ENCODE results near the gene ARHGEF26. TPM values are rescaled to one million over a fixed set of nuclear protein-coding genes. Genes with fewer than 3 reads are reported as not detected.

Gene ARHGEF26
- polyA plus RNA-seq, 10 donors: 10.5 to 18.7 (median 12.3) TPM

GRCh38 chr3:154112146-154112852 lies 8.9 kb upstream of the ARHGEF26 start:
- DNase-seq: no peak

GRCh38 chr3:154113609-154114008 lies 7.6 kb upstream of the ARHGEF26 start:
- DNase-seq: no peak

- no peak for DNase-seq
Measured at GRCh38 chr3:154115332-154115731, 5.9 kb upstream of the ARHGEF26 start.

GRCh38 chr3:154119951-154120350 lies 1.2 kb upstream of the ARHGEF26 start:
- DNase-seq: no peak

GRCh38 chr3:154121701-154122551 lies 736 bp downstream of the ARHGEF26 start:
- peak in 1 of 3 donors; percentile 14 for DNase-seq

- DNase-seq: peak in 1 of 3 donors; percentile 10
Measured at GRCh38 chr3:154122552-154122911, 1.3 kb downstream of the ARHGEF26 start.

GRCh38 chr3:154122912-154123559 lies 1.8 kb downstream of the ARHGEF26 start:
- DNase-seq: peak; percentile 26 to 78 (median 37)

- peak in 1 of 3 donors; percentile 9 for DNase-seq
Measured at GRCh38 chr3:154123906-154124305, 2.7 kb downstream of the ARHGEF26 start.

- no peak for DNase-seq
Measured at GRCh38 chr3:154125378-154126030, 4.3 kb downstream of the ARHGEF26 start.

GRCh38 chr3:154126651-154127050 lies 5.5 kb downstream of the ARHGEF26 start:
- DNase-seq: no peak

- no peak for DNase-seq
Measured at GRCh38 chr3:154129625-154130024, 8.4 kb downstream of the ARHGEF26 start.

- no peak for DNase-seq
Measured at GRCh38 chr3:154130540-154130939, 9.3 kb downstream of the ARHGEF26 start.

- peak in 1 of 3 donors; percentile 20 for DNase-seq
Measured at GRCh38 chr3:154131830-154132229, 10.6 kb downstream of the ARHGEF26 start.

GRCh38 chr3:154132777-154133375 lies 11.7 kb downstream of the ARHGEF26 start:
- DNase-seq: no peak

- no peak for DNase-seq
Measured at GRCh38 chr3:154135511-154136173, 14.5 kb downstream of the ARHGEF26 start.

GRCh38 chr3:154137036-154137435 lies 15.8 kb downstream of the ARHGEF26 start:
- DNase-seq: no peak

GRCh38 chr3:154139996-154140436 lies 18.8 kb downstream of the ARHGEF26 start:
- no peak for DNase-seq

- DNase-seq: no peak
Measured at GRCh38 chr3:154142608-154143007, 21.4 kb downstream of the ARHGEF26 start.

GRCh38 chr3:154143873-154144272 lies 22.7 kb downstream of the ARHGEF26 start:
- DNase-seq: no peak

- no peak for DNase-seq
Measured at GRCh38 chr3:154144825-154145465, 23.8 kb downstream of the ARHGEF26 start.
